K562 (cell line): ENCODE results near the gene PRXL2B. TPM values are rescaled to one million over a fixed set of nuclear protein-coding genes. Genes with fewer than 3 reads are reported as not detected.

Experiments
- AFF4 ChIP-seq: sonication (generic); formaldehyde crosslinking; IDR thresholded peaks from 2 replicates; pipeline ENCODE4 v1.8.0; 2023; ENCODE audit warnings: mild to moderate bottlenecking, missing genetic modification reagents
- ARID1B ChIP-seq: fragments of 450-650 bp; IDR thresholded peaks from 2 replicates; pipeline ENCODE4 v1.6.1; 2016; ENCODE audit warnings: antibody characterized with exemption, mild to moderate bottlenecking, inconsistent platforms
- BRCA1 ChIP-seq, 2 experiments: fragments of 450-650 bp in 1 of 2; sonication (generic) in 1 of 2; formaldehyde crosslinking in 1 of 2; IDR thresholded peaks; 2 replicates each; pipeline versions ENCODE4 v1.5.0 to v1.6.1; 2017 to 2020; ENCODE audit warnings: mild to moderate bottlenecking in 1 of 2, missing genetic modification reagents in 1 of 2
- CBX2 ChIP-seq: fragments of 200-600 bp; sonication (generic); IDR thresholded peaks from one replicate; pipeline ENCODE4 v1.6.1; 2012; ENCODE audit warnings: mild to moderate bottlenecking, low read length, inconsistent platforms; ENCODE audit not compliant: insufficient read depth, poor library complexity, severe bottlenecking
- HDGF ChIP-seq: fragments of 450-650 bp; IDR thresholded peaks from 2 replicates; pipeline ENCODE4 v1.6.1; 2016
- HIVEP1 ChIP-seq: fragments of 250-450 bp; sonication (Bioruptor Pico); IDR thresholded peaks from 2 replicates; pipeline ENCODE4 v1.4.0; 2020; ENCODE audit warnings: mild to moderate bottlenecking
- MAFF ChIP-seq: IDR thresholded peaks from 2 replicates; pipeline ENCODE4 v1.6.1; 2012; ENCODE audit warnings: low read length, improper control_type of control experiment
- NFIC ChIP-seq: fragments of 450-650 bp; IDR thresholded peaks from 2 replicates; pipeline ENCODE4 v1.6.1; 2017; ENCODE audit warnings: mild to moderate bottlenecking, inconsistent platforms
- NUFIP1 ChIP-seq: fragments of 450-650 bp; IDR thresholded peaks from 2 replicates; pipeline ENCODE4 v1.6.1; 2018; ENCODE audit not compliant: partially characterized antibody
- PATZ1 ChIP-seq: fragments of 250-450 bp; sonication (Bioruptor Pico); IDR thresholded peaks from 2 replicates; pipeline ENCODE4 v1.5.0; 2020; ENCODE audit warnings: mild to moderate bottlenecking, borderline replicate concordance
- PHF20 ChIP-seq: fragments of 450-650 bp; IDR thresholded peaks from 2 replicates; pipeline ENCODE4 v1.6.1; 2018; ENCODE audit not compliant: partially characterized antibody
- SMARCC2 ChIP-seq: fragments of 450-650 bp; IDR thresholded peaks from 2 replicates; pipeline ENCODE4 v1.6.1; 2017; ENCODE audit warnings: antibody characterized with exemption, moderate library complexity, mild to moderate bottlenecking, low read depth
- STAG1 ChIP-seq: sonication (generic); formaldehyde crosslinking; IDR thresholded peaks from 2 replicates; pipeline ENCODE4 v1.5.0; 2020; ENCODE audit warnings: missing genetic modification reagents, borderline replicate concordance
- TARDBP ChIP-seq: fragments of 450-650 bp; IDR thresholded peaks from 2 replicates; pipeline ENCODE4 v1.6.1; 2016
- ZBTB11 ChIP-seq, 3 experiments: fragments of 200-800 bp in 1 of 3; fragments of 250-450 bp in 1 of 3; fragments of 450-650 bp in 1 of 3; sonication (Bioruptor Pico) in 1 of 3; sonication (Bioruptor generic) in 1 of 3; formaldehyde crosslinking in 1 of 3; IDR thresholded peaks; 2 replicates each; pipeline versions ENCODE4 v1.6.1 to v1.8.0; 2016 to 2022; ENCODE audit warnings: mild to moderate bottlenecking in 2 of 3, missing genetic modification characterization in 2 of 3, missing compliant biosample characterization in 1 of 3, moderate library complexity in 1 of 3
- ZBTB12 ChIP-seq: fragments of 250-450 bp; sonication (Bioruptor Pico); IDR thresholded peaks from 2 replicates; pipeline ENCODE4 v1.4.0; 2020
- ZEB2 ChIP-seq: fragments of 450-650 bp; IDR thresholded peaks from 2 replicates; pipeline ENCODE4 v1.6.1; 2016
- ZNF239 ChIP-seq: fragments of 250-450 bp; sonication (Bioruptor Pico); IDR thresholded peaks from 2 replicates; pipeline ENCODE4 v1.4.0; 2020; ENCODE audit warnings: mild to moderate bottlenecking
- ZNF785 ChIP-seq: fragments of 250-450 bp; sonication (Bioruptor Pico); IDR thresholded peaks from 2 replicates; pipeline ENCODE4 v1.4.0; 2020; ENCODE audit warnings: mild to moderate bottlenecking
- polyA plus RNA-seq, 8 experiments: library from polyadenylated mRNA; depleted of rRNA in 4 of 8; stranded (reverse) in 5 of 8; unstranded in 3 of 8; fragments of >200 nt; fragmentation: Nextera tagmentation in 2 of 8; fragmentation: Illumina TruSeq in 1 of 8; extraction: Ambion mirVana in 2 of 8; extraction: Trizol in 1 of 8; gene quantifications; 2 replicates each; pipeline versions ENCODE4 v1.2.1 to v1.2.3, GENCODE V29; 2011 to 2014; ENCODE audit warnings: inconsistent platforms in 1 of 8, missing spikeins in 1 of 8
- total RNA-seq, 7 experiments: library from RNA; depleted of rRNA in 6 of 7; stranded (reverse); fragments of >200 nt in 6 of 7; fragmentation: Illumina TruSeq in 2 of 7; extraction: Trizol in 2 of 7; gene quantifications; 2 replicates each; pipeline versions ENCODE4 v1.2.1 to v1.2.3, GENCODE V29; 2011 to 2021; ENCODE audit warnings: low replicate concordance in 1 of 7

PRXL2B gene
- total and polyA plus RNA-seq, 9 of the 15 experiments (the other 6 are each of a cell fraction or from before 2014, with no cell fraction given): 0.99 to 25.3 (median 11.8) TPM

- TF ChIP-seq AFF4 (CRISPR knock-in tag) (peak; percentile 58; the same call in 1 of the 2 replicates), SMARCC2 (no peak), NUFIP1 (no peak), ZBTB12 (CRISPR knock-in tag) (no peak), BRCA1 (IDR thresholded peaks at IDR 0.05) (no peak), BRCA1 (CRISPR knock-in tag; IDR thresholded peaks at IDR 0.05) (no peak), PATZ1 (CRISPR knock-in tag) (no peak), HIVEP1 (0 out of 2 replicates have a peak, but pooled peaks have one; percentile 55), NFIC (peak; percentile 93), ZEB2 (peak; percentile 62), MAFF (no peak), ZNF785 (CRISPR knock-in tag) (no peak), PHF20 (peak; percentile 8), ZNF239 (CRISPR knock-in tag) (no peak), STAG1 (peak; percentile 72; the same call in 1 of the 2 replicates), CBX2 (no peak), HDGF (no peak), ARID1B (0 out of 2 replicates have a peak, but pooled peaks have one; percentile 6), ZBTB11 (CRISPR knock-in tag; IDR thresholded peaks at IDR 0.05) (no peak), TARDBP (peak; percentile 60; the same call in 1 of the 2 replicates)
These were observed 38.4 kb upstream of the PRXL2B start (continued) for GRCh38 chr1:2548068-2548589.
